Stomach (tissue), 4 donors: ENCODE measurements around the gene ADAM19.

Experiments used
- CTCF ChIP-seq, 7 experiments: fragments of 450-650 bp in 4 of 7; fragments of 200-600 bp in 3 of 7; sonication (generic) in 3 of 7; IDR thresholded peaks; one replicate each; pipeline ENCODE4 v1.5.1; 2016 to 2019; ENCODE audit warnings: antibody characterized with exemption in 7 of 7, control low read depth in 2 of 7, mild to moderate bottlenecking in 1 of 7
- EP300 ChIP-seq: sonication (generic); formaldehyde crosslinking; IDR thresholded peaks from one replicate; pipeline ENCODE4 v1.6.1; 2017; ENCODE audit warnings: antibody characterized with exemption

GRCh38 chr5:157598350-157598936, 22.9 kb upstream of the ADAM19 start:
- no peak for TF ChIP-seq EP300
- TF ChIP-seq CTCF (IDR thresholded peaks at IDR 0.05) = no peak
